AG09319 (cell line): ENCODE data around the gene GLDN.

ENCODE experiments used
- DNase-seq: peaks from one replicate; pipeline ENCODE4 v3.0.0-alpha.2; 2010; ENCODE audit warnings: low read depth; ENCODE audit errors: extremely low read depth
- CTCF ChIP-seq: IDR thresholded peaks from 2 replicates; pipeline ENCODE4 v1.5.1; 2011; ENCODE audit warnings: low read depth, mild to moderate bottlenecking, inconsistent platforms, low read length, moderate library complexity

The GLDN gene

GRCh38 chr15:51325167-51325566, 16.3 kb upstream of the GLDN start:
- DNase-seq: no peak
- TF ChIP-seq CTCF: no peak

GRCh38 chr15:51327081-51327480, 14.4 kb upstream of the GLDN start:
- TF ChIP-seq CTCF: no peak
- no peak for DNase-seq

GRCh38 chr15:51328926-51329325, 12.5 kb upstream of the GLDN start:
- TF ChIP-seq CTCF: no peak
- no peak for DNase-seq

GRCh38 chr15:51331141-51331540, 10.3 kb upstream of the GLDN start:
- DNase-seq: no peak
- TF ChIP-seq CTCF: no peak

GRCh38 chr15:51332206-51333147, 9.0 kb upstream of the GLDN start:
- no peak for DNase-seq
- TF ChIP-seq CTCF: no peak

- no peak for DNase-seq
- TF ChIP-seq CTCF: no peak
Measured at GRCh38 chr15:51333571-51333970, 7.9 kb upstream of the GLDN start.

- DNase-seq: no peak
- TF ChIP-seq CTCF: no peak
Measured at GRCh38 chr15:51334011-51334451, 7.4 kb upstream of the GLDN start.
